GM12878 (cell line): ENCODE results near the gene PLTP. TPM values are rescaled to one million over a fixed set of nuclear protein-coding genes. Genes with fewer than 3 reads are reported as not detected.

Experiments
- ATF7 ChIP-seq: fragments of 450-650 bp; IDR thresholded peaks from 2 replicates; pipeline ENCODE4 v1.6.1; 2016; ENCODE audit warnings: low read depth, mild to moderate bottlenecking
- BCLAF1 ChIP-seq: fragments of 450-650 bp; IDR thresholded peaks from 2 replicates; pipeline ENCODE4 v1.6.1; 2017; ENCODE audit warnings: antibody characterized with exemption, mild to moderate bottlenecking, moderate library complexity
- CBFB ChIP-seq: IDR thresholded peaks from 2 replicates; pipeline ENCODE4 v1.6.1; 2016; ENCODE audit warnings: antibody characterized with exemption, low read depth
- CREM ChIP-seq: IDR thresholded peaks from 2 replicates; pipeline ENCODE4 v1.6.1; 2014; ENCODE audit warnings: antibody characterized with exemption, low read depth
- GABPA ChIP-seq: IDR thresholded peaks from 2 replicates; pipeline ENCODE4 v1.6.1; 2014; ENCODE audit warnings: antibody characterized with exemption, low read depth, mild to moderate bottlenecking, inconsistent platforms
- HDAC6 ChIP-seq: fragments of 200-600 bp; sonication (generic); IDR thresholded peaks from one replicate; pipeline ENCODE4 v1.8.0; 2017; ENCODE audit warnings: antibody characterized with exemption; ENCODE audit not compliant: unreplicated experiment
- IKZF1 ChIP-seq: fragments of 450-650 bp; conservative IDR thresholded peaks from 2 replicates; pipeline ENCODE4 v1.6.1; 2017; ENCODE audit warnings: antibody characterized with exemption, mild to moderate bottlenecking
- NFXL1 ChIP-seq: fragments of 450-650 bp; IDR thresholded peaks from 2 replicates; pipeline ENCODE4 v1.6.1; 2017; ENCODE audit warnings: antibody characterized with exemption, mild to moderate bottlenecking, borderline replicate concordance
- PML ChIP-seq: IDR thresholded peaks from 2 replicates; pipeline ENCODE4 v1.6.1; 2012; ENCODE audit warnings: low read length, inconsistent platforms
- ZNF24 ChIP-seq: fragments of 450-650 bp; IDR thresholded peaks from 2 replicates; pipeline ENCODE4 v1.6.1; 2017; ENCODE audit warnings: antibody characterized with exemption, mild to moderate bottlenecking
- ZNF384 ChIP-seq: IDR thresholded peaks from 2 replicates; pipeline ENCODE4 v1.6.1; 2012; ENCODE audit warnings: low read depth, mild to moderate bottlenecking, low read length, improper control_type of control experiment, borderline replicate concordance
- polyA plus RNA-seq, 11 experiments: library from polyadenylated mRNA; depleted of rRNA in 4 of 11; unstranded in 6 of 11; stranded (reverse) in 5 of 11; fragments of >200 nt; fragmentation: Nextera tagmentation in 4 of 11; fragmentation: Illumina TruSeq in 1 of 11; extraction: Ambion mirVana in 4 of 11; extraction: Trizol in 1 of 11; gene quantifications; 1 replicate in 1 of 11; 2 replicates in 10 of 11; pipeline versions ENCODE4 v1.2.1 to v1.2.3, GENCODE V29; 2011 to 2016; ENCODE audit warnings: inconsistent platforms in 2 of 11, missing spikeins in 2 of 11, low read depth in 1 of 11
- total RNA-seq, 4 experiments: library from RNA; depleted of rRNA in 3 of 4; stranded (reverse); fragments of >200 nt in 3 of 4; fragmentation: Illumina TruSeq in 1 of 4; extraction: Trizol in 1 of 4; gene quantifications; 2 replicates each; pipeline versions ENCODE4 v1.2.1 to v1.2.3, GENCODE V29; 2013 to 2021
- TF ChIP-seq, protein P1 (sequence below): fragments of 450-650 bp; IDR thresholded peaks from 2 replicates; pipeline ENCODE4 v1.6.1; 2018; ENCODE audit warnings: mild to moderate bottlenecking, low read depth, moderate library complexity; ENCODE audit not compliant: partially characterized antibody
- TF ChIP-seq, protein P2 (sequence below): IDR thresholded peaks from 2 replicates; pipeline ENCODE4 v1.6.1; 2011; ENCODE audit warnings: mild to moderate bottlenecking, low read depth, low read length, moderate library complexity; ENCODE audit not compliant: insufficient replicate concordance
- TF ChIP-seq, protein P3 (sequence below): fragments of 450-650 bp; IDR thresholded peaks from 2 replicates; pipeline ENCODE4 v1.6.1; 2016; ENCODE audit warnings: mild to moderate bottlenecking
- TF ChIP-seq, protein P4 (sequence below): IDR thresholded peaks from 2 replicates; pipeline ENCODE4 v1.6.1; 2011; ENCODE audit warnings: low read depth, low read length, improper control_type of control experiment, borderline replicate concordance
- TF ChIP-seq, protein P5 (sequence below): IDR thresholded peaks from 2 replicates; pipeline ENCODE4 v1.6.1; 2012; ENCODE audit warnings: low read length, inconsistent platforms

PLTP gene
- total and polyA plus RNA-seq, 10 of the 15 experiments (the other 5 are each of a cell fraction or from before 2014, with no cell fraction given) = 1.6 to 17.0 (median 7.6) TPM

DNA sequence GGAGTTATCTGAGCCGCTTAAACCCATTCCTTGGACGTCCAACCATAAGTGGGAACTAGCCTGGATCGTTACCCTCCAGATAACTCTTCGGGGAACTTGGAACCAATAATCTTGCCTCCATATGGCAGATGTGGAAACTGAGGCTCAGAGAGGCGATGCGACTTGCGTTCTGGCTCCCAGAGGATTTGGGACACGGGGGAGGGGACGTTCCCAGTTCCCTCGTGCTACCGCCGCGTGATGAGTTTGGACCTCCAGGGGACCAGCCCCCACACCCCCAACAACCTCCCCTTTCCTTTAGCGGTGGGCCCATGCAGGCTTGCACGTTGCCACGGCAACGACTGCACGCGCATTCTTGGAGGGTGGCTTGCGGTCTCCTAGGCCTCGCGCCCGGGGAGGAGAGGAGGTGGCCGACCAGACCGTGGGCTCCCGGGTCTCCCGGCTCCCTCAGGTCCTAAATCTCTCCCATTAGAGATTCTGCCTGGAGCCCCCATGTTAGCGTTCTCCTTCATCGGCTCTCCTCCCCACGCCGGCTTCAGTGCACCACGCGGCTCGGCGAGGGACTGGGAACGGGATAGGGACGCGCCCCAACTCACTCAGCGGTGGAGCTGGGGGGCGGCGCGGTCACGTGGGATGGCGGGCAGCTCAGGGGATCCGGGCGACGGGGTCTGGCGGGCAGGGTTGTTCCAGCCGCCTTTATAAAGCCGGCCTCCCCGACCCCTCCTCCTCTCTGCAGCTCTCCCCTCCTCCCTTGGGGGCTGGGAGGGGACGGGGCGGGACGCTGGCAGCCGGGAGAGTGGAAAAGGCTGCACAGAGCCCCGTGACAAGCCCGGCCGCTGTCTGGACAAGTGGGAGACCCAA, at the start of gene PLTP (continued):
- TF ChIP-seq, protein P1, sequence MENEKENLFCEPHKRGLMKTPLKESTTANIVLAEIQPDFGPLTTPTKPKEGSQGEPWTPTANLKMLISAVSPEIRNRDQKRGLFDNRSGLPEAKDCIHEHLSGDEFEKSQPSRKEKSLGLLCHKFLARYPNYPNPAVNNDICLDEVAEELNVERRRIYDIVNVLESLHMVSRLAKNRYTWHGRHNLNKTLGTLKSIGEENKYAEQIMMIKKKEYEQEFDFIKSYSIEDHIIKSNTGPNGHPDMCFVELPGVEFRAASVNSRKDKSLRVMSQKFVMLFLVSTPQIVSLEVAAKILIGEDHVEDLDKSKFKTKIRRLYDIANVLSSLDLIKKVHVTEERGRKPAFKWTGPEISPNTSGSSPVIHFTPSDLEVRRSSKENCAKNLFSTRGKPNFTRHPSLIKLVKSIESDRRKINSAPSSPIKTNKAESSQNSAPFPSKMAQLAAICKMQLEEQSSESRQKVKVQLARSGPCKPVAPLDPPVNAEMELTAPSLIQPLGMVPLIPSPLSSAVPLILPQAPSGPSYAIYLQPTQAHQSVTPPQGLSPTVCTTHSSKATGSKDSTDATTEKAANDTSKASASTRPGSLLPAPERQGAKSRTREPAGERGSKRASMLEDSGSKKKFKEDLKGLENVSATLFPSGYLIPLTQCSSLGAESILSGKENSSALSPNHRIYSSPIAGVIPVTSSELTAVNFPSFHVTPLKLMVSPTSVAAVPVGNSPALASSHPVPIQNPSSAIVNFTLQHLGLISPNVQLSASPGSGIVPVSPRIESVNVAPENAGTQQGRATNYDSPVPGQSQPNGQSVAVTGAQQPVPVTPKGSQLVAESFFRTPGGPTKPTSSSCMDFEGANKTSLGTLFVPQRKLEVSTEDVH = no peak
- TF ChIP-seq, protein P2, sequence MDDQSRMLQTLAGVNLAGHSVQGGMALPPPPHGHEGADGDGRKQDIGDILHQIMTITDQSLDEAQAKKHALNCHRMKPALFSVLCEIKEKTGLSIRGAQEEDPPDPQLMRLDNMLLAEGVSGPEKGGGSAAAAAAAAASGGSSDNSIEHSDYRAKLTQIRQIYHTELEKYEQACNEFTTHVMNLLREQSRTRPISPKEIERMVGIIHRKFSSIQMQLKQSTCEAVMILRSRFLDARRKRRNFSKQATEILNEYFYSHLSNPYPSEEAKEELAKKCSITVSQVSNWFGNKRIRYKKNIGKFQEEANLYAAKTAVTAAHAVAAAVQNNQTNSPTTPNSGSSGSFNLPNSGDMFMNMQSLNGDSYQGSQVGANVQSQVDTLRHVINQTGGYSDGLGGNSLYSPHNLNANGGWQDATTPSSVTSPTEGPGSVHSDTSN = no peak
- TF ChIP-seq BCLAF1 = no peak
- no peak for TF ChIP-seq HDAC6
- no peak for TF ChIP-seq ZNF384
- TF ChIP-seq CREM = peak; percentile 1; the same call in 1 of the 2 replicates
- TF ChIP-seq, protein P3, sequence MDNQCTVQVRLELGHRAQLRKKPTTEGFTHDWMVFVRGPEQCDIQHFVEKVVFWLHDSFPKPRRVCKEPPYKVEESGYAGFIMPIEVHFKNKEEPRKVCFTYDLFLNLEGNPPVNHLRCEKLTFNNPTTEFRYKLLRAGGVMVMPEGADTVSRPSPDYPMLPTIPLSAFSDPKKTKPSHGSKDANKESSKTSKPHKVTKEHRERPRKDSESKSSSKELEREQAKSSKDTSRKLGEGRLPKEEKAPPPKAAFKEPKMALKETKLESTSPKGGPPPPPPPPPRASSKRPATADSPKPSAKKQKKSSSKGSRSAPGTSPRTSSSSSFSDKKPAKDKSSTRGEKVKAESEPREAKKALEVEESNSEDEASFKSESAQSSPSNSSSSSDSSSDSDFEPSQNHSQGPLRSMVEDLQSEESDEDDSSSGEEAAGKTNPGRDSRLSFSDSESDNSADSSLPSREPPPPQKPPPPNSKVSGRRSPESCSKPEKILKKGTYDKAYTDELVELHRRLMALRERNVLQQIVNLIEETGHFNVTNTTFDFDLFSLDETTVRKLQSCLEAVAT = no peak
- no peak for TF ChIP-seq GABPA
- TF ChIP-seq, protein P4, sequence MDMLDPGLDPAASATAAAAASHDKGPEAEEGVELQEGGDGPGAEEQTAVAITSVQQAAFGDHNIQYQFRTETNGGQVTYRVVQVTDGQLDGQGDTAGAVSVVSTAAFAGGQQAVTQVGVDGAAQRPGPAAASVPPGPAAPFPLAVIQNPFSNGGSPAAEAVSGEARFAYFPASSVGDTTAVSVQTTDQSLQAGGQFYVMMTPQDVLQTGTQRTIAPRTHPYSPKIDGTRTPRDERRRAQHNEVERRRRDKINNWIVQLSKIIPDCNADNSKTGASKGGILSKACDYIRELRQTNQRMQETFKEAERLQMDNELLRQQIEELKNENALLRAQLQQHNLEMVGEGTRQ = no peak
- TF ChIP-seq ATF7 = no peak
- no peak for TF ChIP-seq CBFB
- TF ChIP-seq ZNF24 = no peak
- TF ChIP-seq PML = no peak
- TF ChIP-seq IKZF1 = 0 out of 2 replicates have a peak, but pooled peaks have one; percentile 37
- TF ChIP-seq, protein P5, sequence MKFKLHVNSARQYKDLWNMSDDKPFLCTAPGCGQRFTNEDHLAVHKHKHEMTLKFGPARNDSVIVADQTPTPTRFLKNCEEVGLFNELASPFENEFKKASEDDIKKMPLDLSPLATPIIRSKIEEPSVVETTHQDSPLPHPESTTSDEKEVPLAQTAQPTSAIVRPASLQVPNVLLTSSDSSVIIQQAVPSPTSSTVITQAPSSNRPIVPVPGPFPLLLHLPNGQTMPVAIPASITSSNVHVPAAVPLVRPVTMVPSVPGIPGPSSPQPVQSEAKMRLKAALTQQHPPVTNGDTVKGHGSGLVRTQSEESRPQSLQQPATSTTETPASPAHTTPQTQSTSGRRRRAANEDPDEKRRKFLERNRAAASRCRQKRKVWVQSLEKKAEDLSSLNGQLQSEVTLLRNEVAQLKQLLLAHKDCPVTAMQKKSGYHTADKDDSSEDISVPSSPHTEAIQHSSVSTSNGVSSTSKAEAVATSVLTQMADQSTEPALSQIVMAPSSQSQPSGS = no peak
- TF ChIP-seq NFXL1 = no peak
